GM19043 (cell line): ENCODE results near the gene OR51G2.

Experiments used
- ATAC-seq: cut with Tn5 transposase; IDR thresholded peaks from one replicate; pipeline ENCODE4 v1.9.1; 2021; ENCODE audit warnings: low read depth; ENCODE audit not compliant: unreplicated experiment

Gene OR51G2

GRCh38 chr11:4865855-4866254 is 53.3 kb downstream of the OR51G2 start:
- no peak for ATAC-seq

GRCh38 chr11:4863876-4864275 is 55.3 kb downstream of the OR51G2 start:
- no peak for ATAC-seq
